GM10248 (cell line): ENCODE data around the gene MAP1LC3B2.

Experiments
- CTCF ChIA-PET: fragments of 300-600 bp; sonication (Branson Sonifier 250); formaldehyde crosslinking; extraction: SDS; loops from one replicate; lab custom pipeline; 2021; ENCODE audit warnings: antibody characterized with exemption; lab: Yijun Ruan, JAX
- POLR2A ChIA-PET: fragments of 350-650 bp; sonication (Branson Sonifier 250); formaldehyde crosslinking; extraction: SDS; loops from one replicate; lab custom pipeline; 2020; ENCODE audit warnings: antibody characterized with exemption; lab: Yijun Ruan, JAX
- DNase-seq: peaks from one replicate; pipeline ENCODE4 v3.0.0; 2012; ENCODE audit errors: extremely low spot score
- TF ChIP-seq, protein P1 (sequence below): IDR thresholded peaks from 2 replicates; pipeline ENCODE4 v1.5.1; 2012; ENCODE audit warnings: mild to moderate bottlenecking, low read depth; ENCODE audit errors: extremely low read depth, missing control alignments, control extremely low read depth

Gene MAP1LC3B2

DNA sequence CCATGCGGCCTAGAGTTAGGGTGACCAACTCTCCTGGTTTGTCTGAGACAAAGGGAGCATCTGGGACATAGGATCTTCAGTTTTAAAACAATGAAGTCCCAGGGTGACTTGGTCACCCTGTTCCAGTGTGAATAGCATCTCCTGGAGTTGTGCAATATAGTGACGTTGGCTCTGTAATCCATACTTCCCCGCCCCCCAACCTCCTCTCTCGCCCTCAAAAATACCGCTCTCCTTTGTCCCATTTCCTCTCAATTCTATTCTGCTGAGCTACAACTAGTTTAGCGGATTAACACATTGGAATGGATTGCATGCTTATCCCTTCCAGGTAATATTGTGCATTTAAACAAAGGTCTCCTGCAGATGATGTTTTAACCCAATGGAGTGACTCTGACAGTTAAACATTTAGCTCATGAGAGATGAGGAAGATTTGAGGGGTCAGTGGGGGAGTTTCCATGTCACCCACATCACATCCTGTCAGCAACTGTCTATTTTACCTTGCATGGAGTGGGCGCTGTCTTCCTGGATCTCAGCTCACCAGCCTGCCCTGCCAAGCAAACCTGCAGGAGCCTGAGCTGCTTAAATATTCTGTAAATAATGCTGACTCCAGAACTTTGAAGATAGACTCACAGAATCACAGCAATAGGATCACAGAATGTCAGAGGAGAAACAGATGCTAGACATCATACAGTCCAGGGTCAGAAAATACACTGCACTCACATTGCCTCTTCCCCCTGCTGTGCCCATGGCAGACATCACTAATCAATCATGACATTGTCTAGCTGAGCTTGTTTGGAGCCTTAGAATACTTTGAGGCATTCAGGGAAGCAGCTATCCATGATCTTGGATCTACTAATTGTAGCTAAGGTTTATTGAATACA is 43.0 kb downstream of the MAP1LC3B2 start:
- DNase-seq, result no peak
- CTCF ChIA-PET, result interaction anchor here (1.3 to 2.3 kb wide), 8 partner anchors 8 to 604 kb away, joined by 3 to 8 read pairs (median 4); no protein-coding TSS in a partner anchor
- POLR2A ChIA-PET, result no interaction called here
- TF ChIP-seq, protein P1, sequence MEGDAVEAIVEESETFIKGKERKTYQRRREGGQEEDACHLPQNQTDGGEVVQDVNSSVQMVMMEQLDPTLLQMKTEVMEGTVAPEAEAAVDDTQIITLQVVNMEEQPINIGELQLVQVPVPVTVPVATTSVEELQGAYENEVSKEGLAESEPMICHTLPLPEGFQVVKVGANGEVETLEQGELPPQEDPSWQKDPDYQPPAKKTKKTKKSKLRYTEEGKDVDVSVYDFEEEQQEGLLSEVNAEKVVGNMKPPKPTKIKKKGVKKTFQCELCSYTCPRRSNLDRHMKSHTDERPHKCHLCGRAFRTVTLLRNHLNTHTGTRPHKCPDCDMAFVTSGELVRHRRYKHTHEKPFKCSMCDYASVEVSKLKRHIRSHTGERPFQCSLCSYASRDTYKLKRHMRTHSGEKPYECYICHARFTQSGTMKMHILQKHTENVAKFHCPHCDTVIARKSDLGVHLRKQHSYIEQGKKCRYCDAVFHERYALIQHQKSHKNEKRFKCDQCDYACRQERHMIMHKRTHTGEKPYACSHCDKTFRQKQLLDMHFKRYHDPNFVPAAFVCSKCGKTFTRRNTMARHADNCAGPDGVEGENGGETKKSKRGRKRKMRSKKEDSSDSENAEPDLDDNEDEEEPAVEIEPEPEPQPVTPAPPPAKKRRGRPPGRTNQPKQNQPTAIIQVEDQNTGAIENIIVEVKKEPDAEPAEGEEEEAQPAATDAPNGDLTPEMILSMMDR, result no peak

DNA sequence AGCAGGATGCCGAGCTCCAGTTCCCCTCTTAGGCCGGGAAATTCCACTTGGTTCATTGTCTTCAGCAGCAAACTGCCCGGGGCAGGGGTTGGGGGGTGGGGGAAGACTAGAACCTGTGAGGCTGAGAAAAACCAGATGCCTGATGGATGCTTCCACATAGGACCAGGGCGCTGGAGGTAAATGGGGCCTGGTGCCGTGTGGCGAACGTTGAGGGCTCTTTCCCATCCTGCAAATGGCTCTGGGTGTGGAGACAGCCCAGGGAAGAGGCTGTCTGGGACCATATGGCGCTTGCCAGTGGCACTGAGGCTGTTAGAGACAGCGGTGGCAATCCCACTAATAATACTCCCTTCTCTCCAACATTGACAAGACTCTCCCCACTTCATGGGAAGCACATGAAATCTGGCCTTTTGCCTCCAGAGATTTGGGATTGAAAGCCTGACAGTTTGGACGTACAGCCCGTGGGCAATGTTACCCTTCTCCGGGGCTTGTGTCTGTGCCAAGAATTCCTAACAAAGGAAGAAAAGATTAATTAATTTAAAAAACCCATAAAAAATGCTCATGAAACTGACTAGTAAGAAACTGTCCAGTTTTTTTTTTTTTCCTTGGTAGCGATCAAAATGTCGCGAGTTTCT is 44.5 kb downstream of the MAP1LC3B2 start:
- POLR2A ChIA-PET, result no interaction called here
- CTCF ChIA-PET, result interaction anchor here (1.3 to 1.4 kb wide), 2 partner anchors 98 to 169 kb away, joined by 4 read pairs; no protein-coding TSS in a partner anchor

DNA sequence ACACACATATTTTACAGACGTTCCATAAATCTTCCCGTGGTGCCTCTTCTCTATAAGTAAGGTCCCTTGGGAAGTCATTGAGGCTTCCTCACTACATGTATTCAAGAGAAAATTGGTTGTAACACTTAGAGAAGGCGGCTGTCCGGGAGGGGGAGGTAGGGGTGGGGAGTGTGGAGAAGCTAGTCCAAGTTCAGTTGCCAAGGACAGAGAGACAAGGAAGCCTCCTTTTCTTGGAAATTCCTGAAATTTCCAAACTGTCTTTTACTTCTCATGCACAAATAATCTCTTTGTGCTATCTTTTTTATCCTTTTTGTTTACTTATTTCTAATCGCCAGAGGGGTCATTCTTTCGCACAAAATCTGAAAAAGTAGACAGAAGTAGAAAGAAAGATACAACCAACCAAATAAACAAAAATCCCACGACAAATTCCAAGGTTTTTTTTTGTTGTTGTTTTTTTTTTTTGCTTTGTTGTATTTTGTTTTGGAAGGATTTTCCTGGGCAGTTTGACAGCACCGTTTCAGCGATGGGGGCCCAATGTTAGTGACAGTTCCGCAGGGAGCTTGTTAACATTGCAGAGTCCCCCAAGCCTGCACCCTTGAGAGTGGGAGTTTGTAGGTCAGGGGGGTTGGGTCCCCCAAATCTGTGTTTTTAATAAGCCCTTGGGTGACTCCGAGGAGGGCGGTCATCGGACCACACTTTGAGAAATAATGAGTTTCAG is 45.2 kb downstream of the MAP1LC3B2 start:
- DNase-seq, result no peak
- TF ChIP-seq, protein P1, result no peak
- CTCF ChIA-PET, result no interaction called here
- POLR2A ChIA-PET, result no interaction called here

More for the DNA sequence above, 44.5 kb downstream of the MAP1LC3B2 start:
- no peak for DNase-seq
- TF ChIP-seq, protein P1, result no peak

DNA sequence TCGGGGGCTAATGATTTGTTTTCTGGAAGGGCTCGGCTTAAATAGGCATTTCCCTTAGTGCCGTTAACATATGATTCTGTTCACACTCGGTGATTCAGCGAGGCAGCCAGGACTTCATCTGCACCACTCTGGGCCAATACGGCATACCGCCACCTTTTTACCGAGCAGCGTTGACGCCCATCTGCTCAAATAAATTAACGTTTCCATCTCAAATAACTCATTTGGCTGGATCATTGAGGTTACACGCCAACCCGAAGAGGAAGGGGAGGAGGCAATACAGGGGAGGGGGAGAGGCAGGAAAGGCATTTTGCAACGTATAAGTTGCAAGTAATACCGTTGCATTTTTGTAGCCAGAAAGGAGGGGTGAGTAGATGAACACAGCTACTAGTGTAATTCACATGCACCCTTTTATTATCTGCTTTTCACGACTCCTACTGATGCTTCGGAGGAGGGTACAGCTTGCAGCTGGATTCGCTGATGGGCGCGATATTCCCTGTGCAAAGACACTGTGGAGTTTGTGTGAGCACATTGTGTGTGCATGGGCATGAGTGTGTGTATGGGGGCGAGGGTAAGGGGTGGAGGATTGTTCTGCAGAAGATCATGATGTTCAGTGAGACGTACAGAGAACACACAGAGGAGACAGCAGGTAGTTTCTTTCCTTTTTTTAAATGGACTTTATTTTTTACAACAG is 45.9 kb downstream of the MAP1LC3B2 start:
- TF ChIP-seq, protein P1, result no peak
- ChIA-PET POLR2A (no interaction called here), CTCF (no interaction called here)
- DNase-seq, result no peak

DNA sequence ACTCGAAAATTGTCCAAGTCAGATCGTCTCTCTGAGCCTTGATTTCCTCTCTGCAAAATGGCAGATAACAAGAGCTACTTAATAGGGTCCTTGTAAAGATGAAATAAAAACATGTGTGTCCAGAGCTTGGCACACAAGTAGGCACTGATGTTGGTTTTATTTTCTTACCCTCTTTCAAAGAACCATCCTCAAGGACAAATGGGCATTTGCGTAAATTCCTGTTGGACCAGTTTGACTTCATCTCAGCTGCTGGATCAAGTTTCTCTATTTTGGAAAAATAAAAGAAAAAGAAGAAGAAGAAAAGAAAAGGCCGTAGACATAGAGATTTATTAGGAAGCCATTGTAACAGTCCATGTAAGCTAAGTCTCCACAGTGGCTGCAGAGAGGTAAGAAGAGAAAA is 47.2 kb downstream of the MAP1LC3B2 start:
- DNase-seq, result no peak
- POLR2A ChIA-PET, result no interaction called here
- CTCF ChIA-PET, result interaction anchor here (0.6 to 1.8 kb wide), 2 partner anchors 9 to 44 kb away, joined by 3 to 7 read pairs; no protein-coding TSS in a partner anchor
- TF ChIP-seq, protein P1, result no peak
